Neural cell (in vitro differentiated cells): Measurements from ENCODE around the gene ERRFI1. TPM values are rescaled to one million over a fixed set of nuclear protein-coding genes. Genes with fewer than 3 reads are reported as not detected.

ENCODE experiments used
- H2AFZ ChIP-seq: fragments of 200-600, 300-800 bp; sonication (generic), shearing (Covaris generic); 2 replicates; pipeline ENCODE4 v1.6.0; 2014; ENCODE audit warnings: low read depth, mild to moderate bottlenecking, antibody characterized with exemption, low read length, moderate library complexity
- H3F3A ChIP-seq: fragments of 200-600 bp; shearing (Covaris generic); 2 replicates; pipeline ENCODE4 v1.6.1; 2016; ENCODE audit warnings: mild to moderate bottlenecking, moderate library complexity, mixed read lengths, antibody characterized with exemption, low read length; ENCODE audit not compliant: insufficient read depth, poor library complexity, severe bottlenecking
- H3K27ac ChIP-seq: fragments of 200-600, 300-800 bp; sonication (generic), shearing (Covaris generic); 2 replicates; pipeline ENCODE4 v1.5.1; 2014; ENCODE audit warnings: mild to moderate bottlenecking, low read length, moderate library complexity
- H3K27me3 ChIP-seq: fragments of 300-800, 200-600 bp; sonication (generic), shearing (Covaris generic); 2 replicates; pipeline ENCODE4 v1.6.0; 2014; ENCODE audit warnings: mild to moderate bottlenecking, low read depth, low read length, moderate library complexity; ENCODE audit not compliant: insufficient read depth
- H3K36me3 ChIP-seq: fragments of 300-800, 200-600 bp; sonication (generic), shearing (Covaris generic); 2 replicates; pipeline ENCODE4 v1.5.1; 2014; ENCODE audit warnings: mild to moderate bottlenecking, antibody characterized with exemption, low read length, moderate library complexity; ENCODE audit not compliant: insufficient read depth
- H3K4me2 ChIP-seq: fragments of 300-800, 200-600 bp; sonication (generic), shearing (Covaris generic); 2 replicates; pipeline ENCODE4 v1.6.0; 2014; ENCODE audit warnings: mild to moderate bottlenecking, low read length
- H3K4me3 ChIP-seq: fragments of 300-800, 200-600 bp; sonication (generic), shearing (Covaris generic); 2 replicates; pipeline ENCODE4 v1.5.1; 2014; ENCODE audit warnings: mild to moderate bottlenecking, low read length, moderate library complexity
- H3K79me2 ChIP-seq: fragments of 200-600 bp; shearing (Covaris generic); replicated peaks from 2 replicates; pipeline ENCODE4 v1.6.0; 2014; ENCODE audit warnings: mild to moderate bottlenecking, low read length, moderate library complexity; ENCODE audit not compliant: insufficient read depth
- H3K9ac ChIP-seq: fragments of 300-800, 200-600 bp; sonication (generic), shearing (Covaris generic); 2 replicates; pipeline ENCODE4 v1.6.1; 2016; ENCODE audit warnings: mild to moderate bottlenecking, low read length, mixed read lengths
- H3K9me2 ChIP-seq: fragments of 200-600 bp; shearing (Covaris generic); 2 replicates; pipeline ENCODE4 v1.6.1; 2016; ENCODE audit warnings: mild to moderate bottlenecking, low read length, mixed read lengths; ENCODE audit not compliant: insufficient read depth
- H3K9me3 ChIP-seq: fragments of 200-600, 300-800 bp; sonication (generic), shearing (Covaris generic); 2 replicates; pipeline ENCODE4 v1.6.1; 2016; ENCODE audit warnings: mild to moderate bottlenecking, mixed run types, low read length, moderate library complexity, mixed read lengths
- H4K20me1 ChIP-seq: fragments of 200-600 bp; shearing (Covaris generic); 2 replicates; pipeline ENCODE4 v1.6.1; 2016; ENCODE audit warnings: mild to moderate bottlenecking, mixed run types; ENCODE audit not compliant: insufficient read depth
- CTCF ChIP-seq: fragments of 450-650 bp; IDR thresholded peaks from 2 replicates; pipeline ENCODE4 v1.5.1; 2014; ENCODE audit warnings: antibody characterized with exemption, mild to moderate bottlenecking, moderate library complexity; ENCODE audit not compliant: poor library complexity, severe bottlenecking
- EP300 ChIP-seq: fragments of 450-650 bp; conservative IDR thresholded peaks from 2 replicates; pipeline ENCODE4 v1.6.1; 2014; ENCODE audit warnings: antibody characterized with exemption, mild to moderate bottlenecking, moderate library complexity; ENCODE audit not compliant: poor library complexity, severe bottlenecking
- EZH2 ChIP-seq: fragments of 200-600, 300-800 bp; shearing (Covaris generic), sonication (generic); IDR thresholded peaks from 2 replicates; pipeline ENCODE4 v1.6.1; 2014; ENCODE audit warnings: antibody characterized with exemption, low read length, borderline replicate concordance, mild to moderate bottlenecking; ENCODE audit not compliant: insufficient read depth, poor library complexity, severe bottlenecking
- MXI1 ChIP-seq: fragments of 450-650 bp; conservative IDR thresholded peaks from 2 replicates; pipeline ENCODE4 v1.6.1; 2014; ENCODE audit warnings: antibody characterized with exemption, mild to moderate bottlenecking; ENCODE audit not compliant: poor library complexity, severe bottlenecking
- POLR2AphosphoS5 ChIP-seq: IDR thresholded peaks from 2 replicates; pipeline ENCODE4 v1.6.1; 2012
- RAD21 ChIP-seq: fragments of 450-650 bp; conservative IDR thresholded peaks from 2 replicates; pipeline ENCODE4 v1.6.1; 2014; ENCODE audit warnings: antibody characterized with exemption, mild to moderate bottlenecking, moderate library complexity
- REST ChIP-seq: IDR thresholded peaks from 2 replicates; pipeline ENCODE4 v1.6.1; 2012; ENCODE audit warnings: borderline replicate concordance
- SMC3 ChIP-seq: fragments of 450-650 bp; conservative IDR thresholded peaks from 2 replicates; pipeline ENCODE4 v1.6.1; 2014; ENCODE audit warnings: antibody characterized with exemption, mild to moderate bottlenecking, moderate library complexity; ENCODE audit not compliant: poor library complexity
- TAF1 ChIP-seq: IDR thresholded peaks from 2 replicates; pipeline ENCODE4 v1.6.1; 2012; ENCODE audit warnings: low read depth
- polyA plus RNA-seq: library from polyadenylated mRNA; depleted of rRNA; stranded (reverse); fragments of >200 nt; gene quantifications from 2 replicates; pipeline ENCODE4 v1.2.3, GENCODE V29; 2014

Gene ERRFI1
- polyA plus RNA-seq, 1 donor from 2014 or later: 72.9 TPM

- H3K9me2 ChIP-seq: no peaks in the 10 kb centered on the region
- no peaks in the 10 kb centered on the region for H3K9me3 ChIP-seq
- H3K9ac ChIP-seq: no peak overlapping the region
- H3K27ac ChIP-seq: no peak overlapping the region
- TF ChIP-seq RAD21 (no peak), SMC3 (no peak), TAF1 (no peak), MXI1 (no peak), EP300 (no peak), POLR2AphosphoS5 (no peak), EZH2 (no peak), REST (no peak), CTCF (no peak)
- H4K20me1 ChIP-seq: no peaks in the 10 kb centered on the region
- H3K79me2 ChIP-seq: no peaks in the 10 kb centered on the region
- no peak overlapping the region for H3K4me2 ChIP-seq
- H3K27me3 ChIP-seq: no peaks in the 10 kb centered on the region
- no peak overlapping the region for H3K4me3 ChIP-seq
- H2AFZ ChIP-seq: no peak overlapping the region
- H3K36me3 ChIP-seq: no peaks in the 10 kb centered on the region
- H3F3A ChIP-seq: no peaks in the 10 kb centered on the region
Observed at GRCh38 chr1:7994827-7995226, 31.3 kb downstream of the ERRFI1 start.

GRCh38 chr1:7993593-7994479 lies 32.3 kb downstream of the ERRFI1 start:
- Histone ChIP-seq H3K9me3 (no peaks in the 10 kb centered on the region), H3K4me3 (no peak overlapping the region), H4K20me1 (no peaks in the 10 kb centered on the region), H3K9ac (no peak overlapping the region), H3F3A (no peaks in the 10 kb centered on the region), H3K9me2 (no peaks in the 10 kb centered on the region), H3K4me2 (no peak overlapping the region), H3K27me3 (no peaks in the 10 kb centered on the region), H3K36me3 (no peaks in the 10 kb centered on the region), H3K27ac (no peak overlapping the region), H2AFZ (no peak overlapping the region), H3K79me2 (no peaks in the 10 kb centered on the region)
- TF ChIP-seq MXI1 (no peak), CTCF (no peak), RAD21 (no peak)
